K562 (cell line): Measurements from ENCODE around the gene EXOC3. TPM values are rescaled to one million over a fixed set of nuclear protein-coding genes. Genes with fewer than 3 reads are reported as not detected.

Experiments
- CBX2 ChIP-seq: fragments of 200-600 bp; sonication (generic); IDR thresholded peaks from one replicate; pipeline ENCODE4 v1.6.1; 2012; ENCODE audit warnings: mild to moderate bottlenecking, low read length, inconsistent platforms; ENCODE audit not compliant: insufficient read depth, poor library complexity, severe bottlenecking
- CREB1 ChIP-seq, 2 experiments: sonication (generic) in 1 of 2; formaldehyde crosslinking in 1 of 2; IDR thresholded peaks; 2 replicates each; pipeline versions ENCODE4 v1.6.1 to v1.8.0; 2012 to 2022; ENCODE audit warnings: inconsistent platforms in 1 of 2, mild to moderate bottlenecking in 1 of 2, missing genetic modification reagents in 1 of 2, moderate library complexity in 1 of 2
- E2F6 ChIP-seq, 2 experiments: IDR thresholded peaks; 2 replicates each; pipeline ENCODE4 v1.6.1; 2011; ENCODE audit warnings: borderline replicate concordance in 1 of 2, control low read depth in 1 of 2, low read depth in 1 of 2, low read length in 1 of 2, mild to moderate bottlenecking in 1 of 2, mixed read lengths in 1 of 2, moderate library complexity in 1 of 2; ENCODE audit not compliant: insufficient read depth in 1 of 2, insufficient read length in 1 of 2, poor library complexity in 1 of 2, severe bottlenecking in 1 of 2; ENCODE audit errors: extremely low read depth in 1 of 2
- HCFC1 ChIP-seq: IDR thresholded peaks from 2 replicates; pipeline ENCODE4 v1.6.1; 2012; ENCODE audit warnings: low read depth, low read length, improper control_type of control experiment
- HIVEP1 ChIP-seq: fragments of 250-450 bp; sonication (Bioruptor Pico); IDR thresholded peaks from 2 replicates; pipeline ENCODE4 v1.4.0; 2020; ENCODE audit warnings: mild to moderate bottlenecking
- MAFF ChIP-seq: IDR thresholded peaks from 2 replicates; pipeline ENCODE4 v1.6.1; 2012; ENCODE audit warnings: low read length, improper control_type of control experiment
- RNF219 ChIP-seq: fragments of 250-450 bp; sonication (Bioruptor Pico); IDR thresholded peaks from 2 replicates; pipeline ENCODE4 v1.5.0; 2022; ENCODE audit warnings: mild to moderate bottlenecking
- SMAD3 ChIP-seq: fragments of 450-650 bp; formaldehyde crosslinking; conservative IDR thresholded peaks from 2 replicates; pipeline ENCODE4 v1.4.0; 2020; ENCODE audit warnings: mild to moderate bottlenecking
- SMAD4 ChIP-seq: fragments of 250-450 bp; sonication (Bioruptor Pico); conservative IDR thresholded peaks from 2 replicates; pipeline ENCODE4 v1.8.0; 2021; ENCODE audit warnings: inconsistent platforms, mild to moderate bottlenecking, moderate library complexity
- ZNF589 ChIP-seq: fragments of 200-800 bp; sonication (Bioruptor generic); IDR thresholded peaks from 2 replicates; pipeline ENCODE4 v1.6.1; 2016; ENCODE audit warnings: low read depth, missing genetic modification characterization, missing compliant biosample characterization
- ZNF668 ChIP-seq: fragments of 250-450 bp; sonication (Bioruptor Pico); IDR thresholded peaks from 2 replicates; pipeline ENCODE4 v1.8.0; 2022; ENCODE audit warnings: mild to moderate bottlenecking, inconsistent platforms
- polyA plus RNA-seq, 8 experiments: library from polyadenylated mRNA; depleted of rRNA in 4 of 8; stranded (reverse) in 5 of 8; unstranded in 3 of 8; fragments of >200 nt; fragmentation: Nextera tagmentation in 2 of 8; fragmentation: Illumina TruSeq in 1 of 8; extraction: Ambion mirVana in 2 of 8; extraction: Trizol in 1 of 8; gene quantifications; 2 replicates each; pipeline versions ENCODE4 v1.2.1 to v1.2.3, GENCODE V29; 2011 to 2014; ENCODE audit warnings: inconsistent platforms in 1 of 8, missing spikeins in 1 of 8
- total RNA-seq, 7 experiments: library from RNA; depleted of rRNA in 6 of 7; stranded (reverse); fragments of >200 nt in 6 of 7; fragmentation: Illumina TruSeq in 2 of 7; extraction: Trizol in 2 of 7; gene quantifications; 2 replicates each; pipeline versions ENCODE4 v1.2.1 to v1.2.3, GENCODE V29; 2011 to 2021; ENCODE audit warnings: low replicate concordance in 1 of 7
- TF ChIP-seq, protein P1 (sequence below): fragments of 450-650 bp; IDR thresholded peaks from 2 replicates; pipeline ENCODE4 v1.6.1; 2016; ENCODE audit warnings: mild to moderate bottlenecking, moderate library complexity

Gene EXOC3
- total and polyA plus RNA-seq, 9 of the 15 experiments (the other 6 are each of a cell fraction or from before 2014, with no cell fraction given): 1.4 to 41.9 (median 22.4) TPM

DNA sequence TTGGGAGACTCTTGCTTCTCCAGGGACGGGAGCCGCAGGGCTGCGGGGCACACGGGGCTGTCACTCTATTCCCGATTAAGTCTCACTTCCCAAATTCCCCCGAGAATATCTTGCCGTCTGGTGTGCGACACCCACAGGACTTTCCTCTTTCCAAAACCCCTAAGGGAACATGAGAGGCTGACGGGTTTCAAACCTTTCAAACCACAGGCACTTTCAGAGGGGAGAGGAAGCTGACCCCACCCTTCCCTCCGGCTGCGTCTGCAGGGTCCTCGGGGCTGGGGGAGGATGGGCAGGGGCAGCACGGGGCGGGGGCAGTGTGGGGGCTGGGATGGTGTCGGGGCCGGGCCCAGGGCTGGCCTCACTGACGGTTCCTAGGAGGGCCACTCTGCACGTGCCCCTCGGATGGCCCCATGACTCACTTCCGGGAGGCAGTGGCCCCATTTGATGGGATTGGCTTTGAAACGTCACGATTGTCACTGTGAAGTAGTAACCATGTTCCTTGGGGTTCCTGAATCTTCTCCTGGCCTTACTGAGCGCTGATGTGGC, 43.0 kb downstream of the EXOC3 start (continued):
- TF ChIP-seq, protein P1, sequence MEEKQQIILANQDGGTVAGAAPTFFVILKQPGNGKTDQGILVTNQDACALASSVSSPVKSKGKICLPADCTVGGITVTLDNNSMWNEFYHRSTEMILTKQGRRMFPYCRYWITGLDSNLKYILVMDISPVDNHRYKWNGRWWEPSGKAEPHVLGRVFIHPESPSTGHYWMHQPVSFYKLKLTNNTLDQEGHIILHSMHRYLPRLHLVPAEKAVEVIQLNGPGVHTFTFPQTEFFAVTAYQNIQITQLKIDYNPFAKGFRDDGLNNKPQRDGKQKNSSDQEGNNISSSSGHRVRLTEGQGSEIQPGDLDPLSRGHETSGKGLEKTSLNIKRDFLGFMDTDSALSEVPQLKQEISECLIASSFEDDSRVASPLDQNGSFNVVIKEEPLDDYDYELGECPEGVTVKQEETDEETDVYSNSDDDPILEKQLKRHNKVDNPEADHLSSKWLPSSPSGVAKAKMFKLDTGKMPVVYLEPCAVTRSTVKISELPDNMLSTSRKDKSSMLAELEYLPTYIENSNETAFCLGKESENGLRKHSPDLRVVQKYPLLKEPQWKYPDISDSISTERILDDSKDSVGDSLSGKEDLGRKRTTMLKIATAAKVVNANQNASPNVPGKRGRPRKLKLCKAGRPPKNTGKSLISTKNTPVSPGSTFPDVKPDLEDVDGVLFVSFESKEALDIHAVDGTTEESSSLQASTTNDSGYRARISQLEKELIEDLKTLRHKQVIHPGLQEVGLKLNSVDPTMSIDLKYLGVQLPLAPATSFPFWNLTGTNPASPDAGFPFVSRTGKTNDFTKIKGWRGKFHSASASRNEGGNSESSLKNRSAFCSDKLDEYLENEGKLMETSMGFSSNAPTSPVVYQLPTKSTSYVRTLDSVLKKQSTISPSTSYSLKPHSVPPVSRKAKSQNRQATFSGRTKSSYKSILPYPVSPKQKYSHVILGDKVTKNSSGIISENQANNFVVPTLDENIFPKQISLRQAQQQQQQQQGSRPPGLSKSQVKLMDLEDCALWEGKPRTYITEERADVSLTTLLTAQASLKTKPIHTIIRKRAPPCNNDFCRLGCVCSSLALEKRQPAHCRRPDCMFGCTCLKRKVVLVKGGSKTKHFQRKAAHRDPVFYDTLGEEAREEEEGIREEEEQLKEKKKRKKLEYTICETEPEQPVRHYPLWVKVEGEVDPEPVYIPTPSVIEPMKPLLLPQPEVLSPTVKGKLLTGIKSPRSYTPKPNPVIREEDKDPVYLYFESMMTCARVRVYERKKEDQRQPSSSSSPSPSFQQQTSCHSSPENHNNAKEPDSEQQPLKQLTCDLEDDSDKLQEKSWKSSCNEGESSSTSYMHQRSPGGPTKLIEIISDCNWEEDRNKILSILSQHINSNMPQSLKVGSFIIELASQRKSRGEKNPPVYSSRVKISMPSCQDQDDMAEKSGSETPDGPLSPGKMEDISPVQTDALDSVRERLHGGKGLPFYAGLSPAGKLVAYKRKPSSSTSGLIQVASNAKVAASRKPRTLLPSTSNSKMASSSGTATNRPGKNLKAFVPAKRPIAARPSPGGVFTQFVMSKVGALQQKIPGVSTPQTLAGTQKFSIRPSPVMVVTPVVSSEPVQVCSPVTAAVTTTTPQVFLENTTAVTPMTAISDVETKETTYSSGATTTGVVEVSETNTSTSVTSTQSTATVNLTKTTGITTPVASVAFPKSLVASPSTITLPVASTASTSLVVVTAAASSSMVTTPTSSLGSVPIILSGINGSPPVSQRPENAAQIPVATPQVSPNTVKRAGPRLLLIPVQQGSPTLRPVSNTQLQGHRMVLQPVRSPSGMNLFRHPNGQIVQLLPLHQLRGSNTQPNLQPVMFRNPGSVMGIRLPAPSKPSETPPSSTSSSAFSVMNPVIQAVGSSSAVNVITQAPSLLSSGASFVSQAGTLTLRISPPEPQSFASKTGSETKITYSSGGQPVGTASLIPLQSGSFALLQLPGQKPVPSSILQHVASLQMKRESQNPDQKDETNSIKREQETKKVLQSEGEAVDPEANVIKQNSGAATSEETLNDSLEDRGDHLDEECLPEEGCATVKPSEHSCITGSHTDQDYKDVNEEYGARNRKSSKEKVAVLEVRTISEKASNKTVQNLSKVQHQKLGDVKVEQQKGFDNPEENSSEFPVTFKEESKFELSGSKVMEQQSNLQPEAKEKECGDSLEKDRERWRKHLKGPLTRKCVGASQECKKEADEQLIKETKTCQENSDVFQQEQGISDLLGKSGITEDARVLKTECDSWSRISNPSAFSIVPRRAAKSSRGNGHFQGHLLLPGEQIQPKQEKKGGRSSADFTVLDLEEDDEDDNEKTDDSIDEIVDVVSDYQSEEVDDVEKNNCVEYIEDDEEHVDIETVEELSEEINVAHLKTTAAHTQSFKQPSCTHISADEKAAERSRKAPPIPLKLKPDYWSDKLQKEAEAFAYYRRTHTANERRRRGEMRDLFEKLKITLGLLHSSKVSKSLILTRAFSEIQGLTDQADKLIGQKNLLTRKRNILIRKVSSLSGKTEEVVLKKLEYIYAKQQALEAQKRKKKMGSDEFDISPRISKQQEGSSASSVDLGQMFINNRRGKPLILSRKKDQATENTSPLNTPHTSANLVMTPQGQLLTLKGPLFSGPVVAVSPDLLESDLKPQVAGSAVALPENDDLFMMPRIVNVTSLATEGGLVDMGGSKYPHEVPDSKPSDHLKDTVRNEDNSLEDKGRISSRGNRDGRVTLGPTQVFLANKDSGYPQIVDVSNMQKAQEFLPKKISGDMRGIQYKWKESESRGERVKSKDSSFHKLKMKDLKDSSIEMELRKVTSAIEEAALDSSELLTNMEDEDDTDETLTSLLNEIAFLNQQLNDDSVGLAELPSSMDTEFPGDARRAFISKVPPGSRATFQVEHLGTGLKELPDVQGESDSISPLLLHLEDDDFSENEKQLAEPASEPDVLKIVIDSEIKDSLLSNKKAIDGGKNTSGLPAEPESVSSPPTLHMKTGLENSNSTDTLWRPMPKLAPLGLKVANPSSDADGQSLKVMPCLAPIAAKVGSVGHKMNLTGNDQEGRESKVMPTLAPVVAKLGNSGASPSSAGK: peak; percentile 53
- peak in 1 of 2 experiments; percentile 82 for TF ChIP-seq E2F6 (IDR thresholded peaks at IDR 0.05; ENCODE audit: borderline replicate concordance in 1 of 2, extremely low read depth in 1 of 2, insufficient read depth in 1 of 2, insufficient read length in 1 of 2, low read depth in 1 of 2, low read length in 1 of 2, poor library complexity in 1 of 2, severe bottlenecking in 1 of 2)
- no peak for TF ChIP-seq CREB1 (IDR thresholded peaks at IDR 0.05)
- TF ChIP-seq CREB1 (CRISPR knock-in tag; IDR thresholded peaks at IDR 0.05): no peak
- peak; percentile 51; the same call in 1 of the 2 replicates for TF ChIP-seq ZNF589
- TF ChIP-seq SMAD3 (CRISPR knock-in tag): no peak
- TF ChIP-seq ZNF668 (CRISPR knock-in tag): no peak
- no peak for TF ChIP-seq RNF219 (CRISPR knock-in tag)
- TF ChIP-seq SMAD4 (CRISPR knock-in tag): no peak
- TF ChIP-seq MAFF: no peak
- TF ChIP-seq HIVEP1: no peak
- no peak for TF ChIP-seq HCFC1
- no peak for TF ChIP-seq CBX2
